K562 (cell line): ENCODE data around the gene HEMK1. TPM values are rescaled to one million over a fixed set of nuclear protein-coding genes. Genes with fewer than 3 reads are reported as not detected.
A peak's percentile ranks its signal among the peaks of the same experiment; 100 is the strongest.

Experiments used
- KDM5B ChIP-seq: fragments of 200-600 bp; sonication (generic); IDR thresholded peaks from 2 replicates; pipeline ENCODE4 v1.6.1; 2012; ENCODE audit warnings: low read depth, mild to moderate bottlenecking, moderate library complexity, low read length, control low read depth, inconsistent platforms; ENCODE audit not compliant: insufficient replicate concordance
- KLF1 ChIP-seq: fragments of 450-650 bp; IDR thresholded peaks from 2 replicates; pipeline ENCODE4 v1.6.1; 2016; ENCODE audit warnings: missing genetic modification characterization, missing compliant biosample characterization
- LCOR ChIP-seq: sonication (generic); formaldehyde crosslinking; IDR thresholded peaks from 2 replicates; pipeline ENCODE4 v1.8.0; 2022; ENCODE audit warnings: mild to moderate bottlenecking, missing genetic modification reagents
- MYNN ChIP-seq, 2 experiments: sonication (generic); formaldehyde crosslinking in 1 of 2; IDR thresholded peaks; 2 replicates each; pipeline versions ENCODE4 v1.5.0 to v1.6.1; 2016 to 2020; ENCODE audit warnings: antibody characterized with exemption in 1 of 2, missing genetic modification reagents in 1 of 2
- NFXL1 ChIP-seq: fragments of 450-650 bp; formaldehyde crosslinking; IDR thresholded peaks from 2 replicates; pipeline ENCODE4 v1.4.0; 2021; ENCODE audit warnings: mild to moderate bottlenecking
- POLR3A ChIP-seq: IDR thresholded peaks from 2 replicates; pipeline ENCODE4 v1.6.1; 2011; ENCODE audit warnings: borderline replicate concordance, mild to moderate bottlenecking, moderate library complexity; ENCODE audit not compliant: insufficient read length, insufficient read depth; ENCODE audit errors: extremely low read depth
- PTBP1 ChIP-seq: fragments of 200-400 bp; formaldehyde crosslinking; IDR thresholded peaks from 2 replicates; pipeline ENCODE4 v1.6.1; 2017; ENCODE audit warnings: low read depth, low read length
- SMARCC2 ChIP-seq: fragments of 450-650 bp; IDR thresholded peaks from 2 replicates; pipeline ENCODE4 v1.6.1; 2017; ENCODE audit warnings: antibody characterized with exemption, moderate library complexity, mild to moderate bottlenecking, low read depth
- STAG1 ChIP-seq: sonication (generic); formaldehyde crosslinking; IDR thresholded peaks from 2 replicates; pipeline ENCODE4 v1.5.0; 2020; ENCODE audit warnings: missing genetic modification reagents, borderline replicate concordance
- TGIF2 ChIP-seq: sonication (generic); formaldehyde crosslinking; IDR thresholded peaks from 2 replicates; pipeline ENCODE4 v1.8.1; 2022; ENCODE audit warnings: mild to moderate bottlenecking, missing genetic modification reagents, moderate library complexity
- WHSC1 ChIP-seq: IDR thresholded peaks from one replicate; pipeline ENCODE4 v1.6.1; 2012; ENCODE audit warnings: low read length, control low read depth, inconsistent platforms
- XRCC4 ChIP-seq: IDR thresholded peaks from one replicate; pipeline ENCODE4 v1.6.1; 2011; ENCODE audit not compliant: insufficient read depth, insufficient read length; ENCODE audit errors: extremely low read depth
- ZBTB1 ChIP-seq: sonication (generic); formaldehyde crosslinking; IDR thresholded peaks from 2 replicates; pipeline ENCODE4 v1.8.1; 2023; ENCODE audit warnings: missing genetic modification reagents, low read depth, mild to moderate bottlenecking, borderline replicate concordance
- ZC3H11A ChIP-seq: IDR thresholded peaks from 2 replicates; pipeline ENCODE4 v1.6.1; 2012; ENCODE audit warnings: low read depth, low read length, improper control_type of control experiment
- polyA plus RNA-seq, 8 experiments: library from polyadenylated mRNA; depleted of rRNA in 4 of 8; stranded (reverse) in 5 of 8; unstranded in 3 of 8; fragments of >200 nt; fragmentation: Nextera tagmentation in 2 of 8; fragmentation: Illumina TruSeq in 1 of 8; extraction: Ambion mirVana in 2 of 8; extraction: Trizol in 1 of 8; gene quantifications; 2 replicates each; pipeline versions ENCODE4 v1.2.1 to v1.2.3, GENCODE V29; 2011 to 2014; ENCODE audit warnings: inconsistent platforms in 1 of 8, missing spikeins in 1 of 8
- total RNA-seq, 7 experiments: library from RNA; depleted of rRNA in 6 of 7; stranded (reverse); fragments of >200 nt in 6 of 7; fragmentation: Illumina TruSeq in 2 of 7; extraction: Trizol in 2 of 7; gene quantifications; 2 replicates each; pipeline versions ENCODE4 v1.2.1 to v1.2.3, GENCODE V29; 2011 to 2021; ENCODE audit warnings: low replicate concordance in 1 of 7
- TF ChIP-seq, protein P1 (sequence below): sonication (generic); formaldehyde crosslinking; IDR thresholded peaks from 2 replicates; pipeline ENCODE4 v1.8.1; 2023; ENCODE audit warnings: missing genetic modification reagents, mild to moderate bottlenecking, borderline replicate concordance
- TF ChIP-seq, protein P2 (sequence below): IDR thresholded peaks from 3 replicates; pipeline ENCODE4 v1.6.1; 2011; ENCODE audit warnings: borderline replicate concordance, mild to moderate bottlenecking, moderate library complexity; ENCODE audit not compliant: insufficient read length; ENCODE audit errors: extremely low read depth
- TF ChIP-seq, protein P3 (sequence below): fragments of 250-450 bp; sonication (Bioruptor Pico); IDR thresholded peaks from 2 replicates; pipeline ENCODE4 v1.8.0; 2022; ENCODE audit warnings: moderate library complexity, mild to moderate bottlenecking, inconsistent platforms

Gene HEMK1
- total and polyA plus RNA-seq, 9 of the 15 experiments (the other 6 are each of a cell fraction or from before 2014, with no cell fraction given): 2.0 to 16.8 (median 11.4) TPM

DNA sequence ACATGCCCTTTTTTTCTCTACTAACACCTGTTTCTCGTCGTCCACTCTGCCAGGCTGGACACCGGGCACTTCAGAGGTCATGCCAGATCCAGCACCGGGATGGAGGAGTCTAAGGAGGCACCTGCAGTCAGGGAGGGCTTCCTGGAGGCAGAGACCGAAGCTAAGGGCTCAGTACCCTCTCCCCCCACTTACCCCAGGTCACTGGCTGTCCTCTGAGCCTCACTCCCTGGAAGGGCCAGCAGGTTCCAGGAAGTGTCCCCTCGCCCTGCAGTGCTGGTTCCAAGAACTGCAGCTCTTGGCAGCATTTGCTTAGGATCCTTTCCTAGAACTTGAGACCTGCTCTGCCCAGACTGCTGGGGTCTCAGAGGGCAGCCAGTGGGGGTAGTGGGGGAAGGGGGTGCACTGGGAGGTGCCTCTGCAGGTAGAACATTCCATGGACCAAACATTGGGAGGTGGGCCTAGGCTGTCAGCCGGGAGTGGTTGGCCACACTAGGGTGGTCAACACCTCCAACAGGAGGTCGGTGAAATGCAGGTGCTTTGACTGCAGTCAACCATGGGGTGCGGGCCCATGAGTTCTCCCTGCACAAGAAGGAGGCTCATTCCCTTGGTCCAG, 30.9 kb downstream of the HEMK1 start (continued):
- TF ChIP-seq, protein P1, sequence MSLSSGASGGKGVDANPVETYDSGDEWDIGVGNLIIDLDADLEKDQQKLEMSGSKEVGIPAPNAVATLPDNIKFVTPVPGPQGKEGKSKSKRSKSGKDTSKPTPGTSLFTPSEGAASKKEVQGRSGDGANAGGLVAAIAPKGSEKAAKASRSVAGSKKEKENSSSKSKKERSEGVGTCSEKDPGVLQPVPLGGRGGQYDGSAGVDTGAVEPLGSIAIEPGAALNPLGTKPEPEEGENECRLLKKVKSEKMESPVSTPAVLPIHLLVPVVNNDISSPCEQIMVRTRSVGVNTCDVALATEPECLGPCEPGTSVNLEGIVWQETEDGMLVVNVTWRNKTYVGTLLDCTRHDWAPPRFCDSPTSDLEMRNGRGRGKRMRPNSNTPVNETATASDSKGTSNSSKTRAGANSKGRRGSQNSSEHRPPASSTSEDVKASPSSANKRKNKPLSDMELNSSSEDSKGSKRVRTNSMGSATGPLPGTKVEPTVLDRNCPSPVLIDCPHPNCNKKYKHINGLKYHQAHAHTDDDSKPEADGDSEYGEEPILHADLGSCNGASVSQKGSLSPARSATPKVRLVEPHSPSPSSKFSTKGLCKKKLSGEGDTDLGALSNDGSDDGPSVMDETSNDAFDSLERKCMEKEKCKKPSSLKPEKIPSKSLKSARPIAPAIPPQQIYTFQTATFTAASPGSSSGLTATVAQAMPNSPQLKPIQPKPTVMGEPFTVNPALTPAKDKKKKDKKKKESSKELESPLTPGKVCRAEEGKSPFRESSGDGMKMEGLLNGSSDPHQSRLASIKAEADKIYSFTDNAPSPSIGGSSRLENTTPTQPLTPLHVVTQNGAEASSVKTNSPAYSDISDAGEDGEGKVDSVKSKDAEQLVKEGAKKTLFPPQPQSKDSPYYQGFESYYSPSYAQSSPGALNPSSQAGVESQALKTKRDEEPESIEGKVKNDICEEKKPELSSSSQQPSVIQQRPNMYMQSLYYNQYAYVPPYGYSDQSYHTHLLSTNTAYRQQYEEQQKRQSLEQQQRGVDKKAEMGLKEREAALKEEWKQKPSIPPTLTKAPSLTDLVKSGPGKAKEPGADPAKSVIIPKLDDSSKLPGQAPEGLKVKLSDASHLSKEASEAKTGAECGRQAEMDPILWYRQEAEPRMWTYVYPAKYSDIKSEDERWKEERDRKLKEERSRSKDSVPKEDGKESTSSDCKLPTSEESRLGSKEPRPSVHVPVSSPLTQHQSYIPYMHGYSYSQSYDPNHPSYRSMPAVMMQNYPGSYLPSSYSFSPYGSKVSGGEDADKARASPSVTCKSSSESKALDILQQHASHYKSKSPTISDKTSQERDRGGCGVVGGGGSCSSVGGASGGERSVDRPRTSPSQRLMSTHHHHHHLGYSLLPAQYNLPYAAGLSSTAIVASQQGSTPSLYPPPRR (CRISPR knock-in tag): no peak
- no peak for TF ChIP-seq WHSC1
- TF ChIP-seq PTBP1: 0 out of 2 replicates have a peak, but pooled peaks have one; percentile 73
- no peak for TF ChIP-seq KDM5B
- peak; percentile 55; the same call in 1 of the 2 replicates for TF ChIP-seq MYNN (IDR thresholded peaks at IDR 0.05)
- TF ChIP-seq MYNN (CRISPR knock-in tag; IDR thresholded peaks at IDR 0.05): no peak
- no peak for TF ChIP-seq KLF1
- no peak for TF ChIP-seq ZBTB1 (CRISPR knock-in tag)
- no peak for TF ChIP-seq XRCC4
- no peak for TF ChIP-seq TGIF2 (CRISPR knock-in tag)
- no peak for TF ChIP-seq NFXL1
- TF ChIP-seq POLR3A: no peak
- TF ChIP-seq, protein P2, sequence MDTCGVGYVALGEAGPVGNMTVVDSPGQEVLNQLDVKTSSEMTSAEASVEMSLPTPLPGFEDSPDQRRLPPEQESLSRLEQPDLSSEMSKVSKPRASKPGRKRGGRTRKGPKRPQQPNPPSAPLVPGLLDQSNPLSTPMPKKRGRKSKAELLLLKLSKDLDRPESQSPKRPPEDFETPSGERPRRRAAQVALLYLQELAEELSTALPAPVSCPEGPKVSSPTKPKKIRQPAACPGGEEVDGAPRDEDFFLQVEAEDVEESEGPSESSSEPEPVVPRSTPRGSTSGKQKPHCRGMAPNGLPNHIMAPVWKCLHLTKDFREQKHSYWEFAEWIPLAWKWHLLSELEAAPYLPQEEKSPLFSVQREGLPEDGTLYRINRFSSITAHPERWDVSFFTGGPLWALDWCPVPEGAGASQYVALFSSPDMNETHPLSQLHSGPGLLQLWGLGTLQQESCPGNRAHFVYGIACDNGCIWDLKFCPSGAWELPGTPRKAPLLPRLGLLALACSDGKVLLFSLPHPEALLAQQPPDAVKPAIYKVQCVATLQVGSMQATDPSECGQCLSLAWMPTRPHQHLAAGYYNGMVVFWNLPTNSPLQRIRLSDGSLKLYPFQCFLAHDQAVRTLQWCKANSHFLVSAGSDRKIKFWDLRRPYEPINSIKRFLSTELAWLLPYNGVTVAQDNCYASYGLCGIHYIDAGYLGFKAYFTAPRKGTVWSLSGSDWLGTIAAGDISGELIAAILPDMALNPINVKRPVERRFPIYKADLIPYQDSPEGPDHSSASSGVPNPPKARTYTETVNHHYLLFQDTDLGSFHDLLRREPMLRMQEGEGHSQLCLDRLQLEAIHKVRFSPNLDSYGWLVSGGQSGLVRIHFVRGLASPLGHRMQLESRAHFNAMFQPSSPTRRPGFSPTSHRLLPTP: peak; percentile 70
- TF ChIP-seq, protein P3, sequence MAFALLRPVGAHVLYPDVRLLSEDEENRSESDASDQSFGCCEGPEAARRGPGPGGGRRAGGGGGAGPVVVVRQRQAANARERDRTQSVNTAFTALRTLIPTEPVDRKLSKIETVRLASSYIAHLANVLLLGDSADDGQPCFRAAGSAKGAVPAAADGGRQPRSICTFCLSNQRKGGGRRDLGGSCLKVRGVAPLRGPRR (CRISPR knock-in tag): no peak
- TF ChIP-seq STAG1: no peak
- no peak for TF ChIP-seq ZC3H11A
- no peak for TF ChIP-seq LCOR (CRISPR knock-in tag)
- TF ChIP-seq SMARCC2: no peak
